DOHH2 (cell line): ENCODE measurements around the gene ADPGK.

Experiments
- CTCF ChIP-seq: fragments of 200-600 bp; sonication (generic); IDR thresholded peaks from one replicate; pipeline ENCODE4 v1.5.1; 2014; ENCODE audit warnings: antibody characterized with exemption, mild to moderate bottlenecking, low read depth, low read length; ENCODE audit not compliant: poor library complexity, severe bottlenecking
- EZH2phosphoT487 ChIP-seq: fragments of 200-600 bp; sonication (generic); IDR thresholded peaks from 2 replicates; pipeline ENCODE4 v1.6.1; 2017; ENCODE audit warnings: borderline replicate concordance, mild to moderate bottlenecking, antibody characterized with exemption, low read length, moderate library complexity, mixed read lengths

GRCh38 chr15:72782274-72783003, 1.1 kb downstream of the ADPGK start:
- TF ChIP-seq EZH2phosphoT487 (no peak), CTCF (no peak)
